Fibroblast of lung (primary cell): ENCODE results near the gene PSEN1.
"Not testable (repeated sequence)": the region's sequence is repeated elsewhere in the genome, so short reads cannot be mapped to it uniquely, and the experiment has no call there.

Source experiments
- CTCF ChIP-seq, 2 donors: IDR thresholded peaks in 1 of 2; conservative IDR thresholded peaks in 1 of 2; 1 replicate in 1 of 2; 2 replicates in 1 of 2; pipeline ENCODE4 v1.5.1; 2011 to 2012; ENCODE audit warnings: low read length in 2 of 2, control low read depth in 1 of 2, inconsistent platforms in 1 of 2, low read depth in 1 of 2, mild to moderate bottlenecking in 1 of 2
- EZH2 ChIP-seq: IDR thresholded peaks from 2 replicates; pipeline ENCODE4 v1.5.1; 2012; ENCODE audit warnings: low read length, control low read depth, mild to moderate bottlenecking; ENCODE audit errors: missing control alignments

GRCh38 chr14:73180969-73181368, 44.7 kb downstream of the PSEN1 start:
- not testable (repeated sequence) for TF ChIP-seq CTCF (conservative IDR thresholded peaks at IDR 0.05 in 1 of 2, IDR thresholded peaks at IDR 0.05 in 1 of 2; ENCODE audit: low read depth in 1 of 2, low read length in 2 of 2); EZH2
